Breast epithelium (tissue), 4 donors: ENCODE data around the gene METTL9. TPM values are rescaled to one million over a fixed set of nuclear protein-coding genes. Genes with fewer than 3 reads are reported as not detected.

Source experiments
- DNase-seq, 2 donors: peaks; one replicate each; pipeline ENCODE4 v3.0.0-alpha.2; 2019; ENCODE audit warnings: low spot score in 2 of 2
- H3K27ac ChIP-seq, 2 donors: fragments of 200-600 bp; sonication (generic) in 1 of 2; one replicate each; pipeline ENCODE4 v1.5.1; 2016 to 2019; ENCODE audit warnings: mild to moderate bottlenecking in 1 of 2
- H3K27me3 ChIP-seq, 2 donors: fragments of 200-600 bp; sonication (generic) in 1 of 2; one replicate each; pipeline versions ENCODE4 v1.5.1 to v1.6.0; 2017 to 2019; ENCODE audit warnings: control low read depth in 1 of 2, mild to moderate bottlenecking in 1 of 2
- H3K36me3 ChIP-seq: fragments of 200-600 bp; one replicate; pipeline ENCODE4 v1.5.1; 2019
- H3K4me1 ChIP-seq, 2 donors: fragments of 200-600 bp; sonication (generic); one replicate each; pipeline ENCODE4 v1.5.1; 2016 to 2019; ENCODE audit warnings: control low read depth in 1 of 2
- H3K4me3 ChIP-seq, 3 donors: fragments of 200-600 bp; sonication (generic); 1 replicate in 2 of 3; 2 replicates in 1 of 3; pipeline ENCODE4 v1.5.1; 2016 to 2019; ENCODE audit warnings: mild to moderate bottlenecking in 3 of 3, moderate library complexity in 2 of 3
- H3K9me3 ChIP-seq, 2 donors: fragments of 200-600 bp; sonication (generic) in 1 of 2; one replicate each; pipeline ENCODE4 v1.5.1; 2016 to 2019; ENCODE audit warnings: control low read depth in 1 of 2
- POLR2A ChIP-seq: fragments of 450-650 bp; IDR thresholded peaks from one replicate; pipeline ENCODE4 v1.6.1; 2016; ENCODE audit warnings: antibody characterized with exemption, mild to moderate bottlenecking, moderate library complexity
- POLR2AphosphoS5 ChIP-seq, 3 donors: sonication (generic); formaldehyde crosslinking; IDR thresholded peaks; one replicate each; pipeline ENCODE4 v1.6.1; 2017; ENCODE audit warnings: antibody characterized with exemption in 3 of 3
- intact Hi-C: fragments of 100-400 bp; cut with DNase I; formaldehyde crosslinking; loops from one replicate; pipeline ENCODE4 v1.15.1; 2023; ENCODE audit warnings: low total_unique reads
- total RNA-seq, 3 donors: library from RNA; depleted of rRNA; stranded (reverse); fragments of >200 nt; gene quantifications; one replicate each; pipeline ENCODE4 v1.1.0, GENCODE V29; 2016
- TF ChIP-seq, protein P1 (sequence below), 3 donors: fragments of 450-650 bp; IDR thresholded peaks; one replicate each; pipeline ENCODE4 v1.5.1; 2016 to 2017; ENCODE audit warnings: antibody characterized with exemption in 3 of 3, mild to moderate bottlenecking in 3 of 3, moderate library complexity in 3 of 3

Gene METTL9
- total RNA-seq, 3 donors from 2014 or later = 121 to 162 (median 136) TPM

DNA sequence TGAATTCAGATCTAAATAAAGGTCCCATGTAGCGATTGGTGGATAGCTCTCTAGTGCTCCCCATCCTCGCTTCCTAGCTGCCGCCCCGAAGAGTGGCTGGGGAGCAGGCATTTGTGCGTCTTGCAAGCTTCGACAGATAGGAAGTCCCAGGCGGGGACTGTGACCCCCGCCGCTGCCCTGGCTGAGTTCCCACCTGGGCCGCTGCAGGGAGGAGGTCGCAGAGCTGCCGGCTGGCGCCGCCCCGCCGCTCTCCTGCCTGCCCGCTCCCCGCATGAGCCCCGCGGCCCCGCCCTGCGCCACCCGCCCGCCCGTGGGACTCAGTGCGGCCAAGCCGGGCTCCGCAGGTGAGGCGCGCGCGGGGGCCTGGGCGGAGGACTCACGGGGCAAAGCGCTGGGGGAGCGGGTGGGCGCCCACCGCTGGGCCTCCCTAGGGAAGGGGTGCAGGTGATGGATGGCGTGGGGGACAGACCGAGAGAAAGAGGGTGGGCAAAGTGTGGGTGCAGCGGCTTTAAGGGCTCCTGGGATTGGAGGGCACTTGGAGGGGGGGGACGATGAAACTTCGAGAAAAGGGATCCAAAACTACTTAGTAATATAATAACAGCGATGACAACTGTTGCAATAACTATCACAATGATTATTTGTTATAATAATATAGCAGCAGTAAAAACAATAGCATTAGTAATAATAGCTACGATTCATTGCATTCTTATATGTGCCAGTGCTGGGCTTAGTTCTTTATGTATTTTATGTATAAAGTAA is 64.7 kb downstream of the METTL9 start, which contains the start of gene OTOA:
Gene OTOA (plus strand): TSS at position 80 of the 759 bp plus-strand sequence. CDS start 14,547 bp downstream, outside the sequence.
- H3K4me3 ChIP-seq = peak within 1 kb of the TSS; percentile 12 to 64 (median 39)
- no peak for TF ChIP-seq POLR2AphosphoS5 (IDR thresholded peaks at IDR 0.05)
- TF ChIP-seq, protein P1, sequence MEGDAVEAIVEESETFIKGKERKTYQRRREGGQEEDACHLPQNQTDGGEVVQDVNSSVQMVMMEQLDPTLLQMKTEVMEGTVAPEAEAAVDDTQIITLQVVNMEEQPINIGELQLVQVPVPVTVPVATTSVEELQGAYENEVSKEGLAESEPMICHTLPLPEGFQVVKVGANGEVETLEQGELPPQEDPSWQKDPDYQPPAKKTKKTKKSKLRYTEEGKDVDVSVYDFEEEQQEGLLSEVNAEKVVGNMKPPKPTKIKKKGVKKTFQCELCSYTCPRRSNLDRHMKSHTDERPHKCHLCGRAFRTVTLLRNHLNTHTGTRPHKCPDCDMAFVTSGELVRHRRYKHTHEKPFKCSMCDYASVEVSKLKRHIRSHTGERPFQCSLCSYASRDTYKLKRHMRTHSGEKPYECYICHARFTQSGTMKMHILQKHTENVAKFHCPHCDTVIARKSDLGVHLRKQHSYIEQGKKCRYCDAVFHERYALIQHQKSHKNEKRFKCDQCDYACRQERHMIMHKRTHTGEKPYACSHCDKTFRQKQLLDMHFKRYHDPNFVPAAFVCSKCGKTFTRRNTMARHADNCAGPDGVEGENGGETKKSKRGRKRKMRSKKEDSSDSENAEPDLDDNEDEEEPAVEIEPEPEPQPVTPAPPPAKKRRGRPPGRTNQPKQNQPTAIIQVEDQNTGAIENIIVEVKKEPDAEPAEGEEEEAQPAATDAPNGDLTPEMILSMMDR (IDR thresholded peaks at IDR 0.05) = no peak
- no peak for TF ChIP-seq POLR2A
- DNase-seq = no peak

DNA sequence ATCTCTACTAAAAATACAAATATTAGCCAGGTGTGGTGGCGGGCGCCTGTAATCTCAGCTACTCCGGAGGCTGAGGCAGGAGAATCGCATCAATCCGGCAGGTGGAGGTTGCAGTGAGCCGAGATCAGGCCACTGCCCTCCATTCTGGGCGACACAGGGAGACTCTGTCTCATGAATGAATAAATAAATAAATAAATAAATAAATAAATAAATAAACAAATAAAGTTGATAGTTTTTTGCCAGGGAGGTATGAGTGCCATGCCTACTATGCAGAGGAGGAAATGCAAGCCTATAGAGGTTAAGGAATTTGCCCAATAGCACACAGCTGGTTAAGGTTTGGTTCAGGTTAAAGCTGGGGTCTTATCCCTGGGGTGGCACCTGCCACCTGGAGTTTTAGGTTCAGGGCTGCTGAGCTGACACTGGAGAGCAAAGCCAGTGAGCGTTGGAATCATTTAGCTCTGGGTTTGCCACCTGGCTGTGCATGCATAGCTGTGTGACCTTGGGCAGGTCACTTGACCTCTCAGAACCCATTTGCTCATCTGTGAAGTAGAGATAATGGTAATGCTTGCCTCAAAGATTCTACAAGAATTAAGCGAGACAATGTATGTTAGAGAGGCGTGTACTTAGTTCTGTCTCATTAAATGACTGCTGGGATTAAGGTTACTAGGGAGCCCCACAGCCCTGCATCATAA is 65.6 kb downstream of the METTL9 start:
- peaks cover 4 to 9% of the 10 kb centered on the region in 2 donors for H3K27me3 ChIP-seq
- intact Hi-C loops = loop anchor here (5.0 kb wide), 1 partner anchor 1077 kb away; no protein-coding TSS in a partner anchor

More for the DNA sequence above, 64.7 kb downstream of the METTL9 start, which contains the start of gene OTOA:
- Histone ChIP-seq H3K27me3 (peaks cover 4 to 9% of the 10 kb centered on the region in 2 donors), H3K36me3 (no peaks in the 10 kb centered on the region), H3K27ac (no peak within 1 kb of the TSS), H3K4me1 (peaks cover 0 to 4% of the 10 kb centered on the region in 2 donors), H3K9me3 (no peaks in the 10 kb centered on the region)
- intact Hi-C loops = loop anchor here (5.0 kb wide), 1 partner anchor 1078 kb away; no protein-coding TSS in a partner anchor

DNA sequence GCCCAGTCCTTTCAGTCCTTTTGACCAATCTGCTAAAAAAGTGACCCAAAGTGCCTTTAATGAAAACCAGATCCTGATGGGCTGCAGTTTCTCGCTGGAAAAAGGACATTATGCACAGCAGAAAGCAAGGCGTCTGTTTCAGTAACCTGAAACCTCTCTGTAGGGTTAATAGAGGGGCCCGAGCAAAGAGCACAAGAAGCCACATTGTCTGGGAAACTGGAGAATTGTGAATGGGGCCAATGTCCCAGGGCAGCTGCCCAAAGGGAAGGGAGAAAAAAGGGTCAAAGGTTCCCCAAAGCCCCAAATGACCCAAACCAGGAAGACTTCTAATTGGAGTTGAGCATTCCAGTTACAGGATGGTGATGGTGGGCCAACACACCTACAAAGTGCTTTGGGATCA is 67.4 kb downstream of the METTL9 start:
- H3K27me3 ChIP-seq = peaks cover 4 to 9% of the 10 kb centered on the region in 2 donors
- DNase-seq = no peak
- H3K9me3 ChIP-seq = no peaks in the 10 kb centered on the region
- H3K27ac ChIP-seq = no peak overlapping the region
- intact Hi-C loops = no loop called here
- H3K4me3 ChIP-seq = no peak overlapping the region
- H3K4me1 ChIP-seq = peaks cover 0 to 4% of the 10 kb centered on the region in 2 donors
- TF ChIP-seq, protein P1 (IDR thresholded peaks at IDR 0.05) = no peak
- TF ChIP-seq POLR2AphosphoS5 (IDR thresholded peaks at IDR 0.05) (no peak), POLR2A (no peak)
- no peaks in the 10 kb centered on the region for H3K36me3 ChIP-seq

More for the DNA sequence above, 65.6 kb downstream of the METTL9 start:
- no peak for TF ChIP-seq POLR2AphosphoS5 (IDR thresholded peaks at IDR 0.05)
- TF ChIP-seq, protein P1 (IDR thresholded peaks at IDR 0.05) = no peak
- H3K36me3 ChIP-seq = no peaks in the 10 kb centered on the region
- H3K4me1 ChIP-seq = peaks cover 0 to 4% of the 10 kb centered on the region in 2 donors
- no peaks in the 10 kb centered on the region for H3K9me3 ChIP-seq
- DNase-seq = no peak
- H3K4me3 ChIP-seq = no peak overlapping the region
- H3K27ac ChIP-seq = no peak overlapping the region

DNA sequence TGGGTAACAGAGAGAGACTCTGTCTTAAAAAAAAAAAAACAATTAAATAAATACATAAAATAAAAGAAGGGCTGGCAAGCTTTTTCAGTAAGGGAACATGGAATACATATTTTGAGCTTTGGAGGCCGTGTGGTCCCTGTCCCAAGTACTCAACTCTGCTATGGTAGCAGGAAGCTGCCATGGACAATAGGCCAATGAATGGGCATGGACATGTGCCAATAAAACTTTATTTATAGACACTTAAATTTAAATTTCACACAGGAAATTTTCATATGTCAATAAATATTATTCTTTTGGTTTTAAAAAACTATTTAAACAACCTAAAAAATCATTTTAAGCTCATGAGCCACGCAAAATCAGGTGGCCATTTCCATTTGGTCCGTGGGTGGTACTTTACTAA is 68.2 kb downstream of the METTL9 start:
- Histone ChIP-seq H3K4me1 (peaks cover 0 to 4% of the 10 kb centered on the region in 2 donors), H3K4me3 (no peak overlapping the region), H3K27ac (no peak overlapping the region), H3K36me3 (no peaks in the 10 kb centered on the region), H3K9me3 (no peaks in the 10 kb centered on the region), H3K27me3 (peaks cover 4 to 9% of the 10 kb centered on the region in 2 donors)
- no peak for DNase-seq
- intact Hi-C loops = no loop called here
- TF ChIP-seq POLR2A = no peak
- TF ChIP-seq, protein P1 (IDR thresholded peaks at IDR 0.05) = no peak
- TF ChIP-seq POLR2AphosphoS5 (IDR thresholded peaks at IDR 0.05) = no peak
